Measurements from ENCODE around the gene PCDHB12.

PCDHB12 gene

DNA sequence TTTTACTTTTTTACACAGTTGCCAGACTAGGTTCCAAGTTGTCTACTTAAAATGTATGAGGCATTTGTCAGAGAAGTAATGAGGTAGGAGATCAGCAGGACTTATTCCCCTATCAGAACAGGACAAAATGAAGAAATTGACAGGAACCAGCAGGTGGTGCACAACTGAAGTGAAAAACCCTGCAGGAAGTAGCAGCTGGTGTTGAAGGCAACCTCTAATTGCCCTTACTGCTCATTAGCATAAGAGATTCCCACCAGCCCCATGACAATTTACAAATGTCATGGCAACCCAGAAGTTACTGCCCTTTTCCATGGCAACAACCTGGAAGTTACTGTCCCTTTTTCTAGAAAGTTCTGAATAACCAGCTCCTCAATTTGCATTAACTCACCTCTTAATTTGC, 42.1 kb downstream of the PCDHB12 start:
- Histone ChIP-seq H3K4me1 (ENCODE audit: low read length) (no peaks in the 10 kb centered on the region), H2AFZ (ENCODE audit: low read length) (no peak overlapping the region), H3K4me3 (ENCODE audit: low read length) (no peak overlapping the region), H3K9me2 (replicated peaks; ENCODE audit: insufficient read depth, low read length) (no peaks in the 10 kb centered on the region), H3K27me3 (replicated peaks; ENCODE audit: insufficient read depth, low read length) (no peaks in the 10 kb centered on the region), H3K4me2 (ENCODE audit: low read depth, low read length) (no peak overlapping the region), H3K79me2 (ENCODE audit: low read length) (no peaks in the 10 kb centered on the region), H3K36me3 (replicated peaks; ENCODE audit: insufficient read depth, low read length) (no peaks in the 10 kb centered on the region), H3K27ac (ENCODE audit: low read length) (no peak overlapping the region), H3K9me3 (replicated peaks; ENCODE audit: insufficient read depth, low read length) (0 out of 2 replicates have a peak, but pooled peaks cover 4% of the 10 kb centered on the region), H3F3A (ENCODE audit: insufficient read depth, low read length) (no peaks in the 10 kb centered on the region), H3K9ac (ENCODE audit: low read length) (no peak overlapping the region), H4K20me1 (ENCODE audit: insufficient read depth, low read length) (no peaks in the 10 kb centered on the region)
- TF ChIP-seq EZH2phosphoT487 (IDR thresholded peaks at IDR 0.05; ENCODE audit: low read length) (no peak), EZH2 (optimal IDR thresholded peaks at IDR 0.05; ENCODE audit: low read depth, low read length) (no peak)
- TF ChIP-seq, protein P1, sequence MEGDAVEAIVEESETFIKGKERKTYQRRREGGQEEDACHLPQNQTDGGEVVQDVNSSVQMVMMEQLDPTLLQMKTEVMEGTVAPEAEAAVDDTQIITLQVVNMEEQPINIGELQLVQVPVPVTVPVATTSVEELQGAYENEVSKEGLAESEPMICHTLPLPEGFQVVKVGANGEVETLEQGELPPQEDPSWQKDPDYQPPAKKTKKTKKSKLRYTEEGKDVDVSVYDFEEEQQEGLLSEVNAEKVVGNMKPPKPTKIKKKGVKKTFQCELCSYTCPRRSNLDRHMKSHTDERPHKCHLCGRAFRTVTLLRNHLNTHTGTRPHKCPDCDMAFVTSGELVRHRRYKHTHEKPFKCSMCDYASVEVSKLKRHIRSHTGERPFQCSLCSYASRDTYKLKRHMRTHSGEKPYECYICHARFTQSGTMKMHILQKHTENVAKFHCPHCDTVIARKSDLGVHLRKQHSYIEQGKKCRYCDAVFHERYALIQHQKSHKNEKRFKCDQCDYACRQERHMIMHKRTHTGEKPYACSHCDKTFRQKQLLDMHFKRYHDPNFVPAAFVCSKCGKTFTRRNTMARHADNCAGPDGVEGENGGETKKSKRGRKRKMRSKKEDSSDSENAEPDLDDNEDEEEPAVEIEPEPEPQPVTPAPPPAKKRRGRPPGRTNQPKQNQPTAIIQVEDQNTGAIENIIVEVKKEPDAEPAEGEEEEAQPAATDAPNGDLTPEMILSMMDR (IDR thresholded peaks at IDR 0.05; ENCODE audit: low read length): no peak
- no peak for DNase-seq

DNA sequence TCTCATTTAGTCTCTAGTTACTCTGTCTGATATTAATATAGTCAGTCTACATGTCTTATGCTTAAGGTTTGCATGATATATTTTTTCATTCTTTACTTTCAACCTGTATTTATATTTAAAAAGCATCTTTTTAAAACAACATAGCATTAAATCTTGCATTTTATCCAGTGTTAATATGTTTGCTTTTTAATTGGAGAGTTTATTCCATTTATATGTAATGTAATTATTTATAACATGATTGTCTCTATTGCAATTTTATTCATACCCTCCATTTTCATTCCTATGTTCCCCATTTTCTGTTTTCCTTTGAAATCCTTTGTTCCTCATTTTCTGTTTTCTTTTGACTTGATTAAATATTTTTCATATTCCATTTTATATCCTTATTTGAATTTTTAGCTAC, 49.9 kb downstream of the PCDHB12 start:
- no peak overlapping the region for H3K4me2 ChIP-seq (ENCODE audit: low read depth, low read length)
- H3K36me3 ChIP-seq (replicated peaks; ENCODE audit: insufficient read depth, low read length): no peaks in the 10 kb centered on the region
- no peak for DNase-seq
- no peak overlapping the region for H3K27ac ChIP-seq (ENCODE audit: low read length)
- no peaks in the 10 kb centered on the region for H4K20me1 ChIP-seq (ENCODE audit: insufficient read depth, low read length)
- no peak overlapping the region for H2AFZ ChIP-seq (ENCODE audit: low read length)
- no peak for TF ChIP-seq EZH2 (optimal IDR thresholded peaks at IDR 0.05; ENCODE audit: low read depth, low read length)
- TF ChIP-seq EZH2phosphoT487 (IDR thresholded peaks at IDR 0.05; ENCODE audit: low read length): no peak
- TF ChIP-seq, protein P1 (IDR thresholded peaks at IDR 0.05; ENCODE audit: low read length): no peak
- H3K4me1 ChIP-seq (ENCODE audit: low read length): no peaks in the 10 kb centered on the region
- no peaks in the 10 kb centered on the region for H3K9me2 ChIP-seq (replicated peaks; ENCODE audit: insufficient read depth, low read length)
- H3K9me3 ChIP-seq (replicated peaks; ENCODE audit: insufficient read depth, low read length): peaks cover 4% of the 10 kb centered on the region
- no peak overlapping the region for H3K9ac ChIP-seq (ENCODE audit: low read length)
- no peaks in the 10 kb centered on the region for H3K27me3 ChIP-seq (replicated peaks; ENCODE audit: insufficient read depth, low read length)
- no peak overlapping the region for H3K4me3 ChIP-seq (ENCODE audit: low read length)
- no peaks in the 10 kb centered on the region for H3F3A ChIP-seq (ENCODE audit: insufficient read depth, low read length)
- no peaks in the 10 kb centered on the region for H3K79me2 ChIP-seq (ENCODE audit: low read length)

DNA sequence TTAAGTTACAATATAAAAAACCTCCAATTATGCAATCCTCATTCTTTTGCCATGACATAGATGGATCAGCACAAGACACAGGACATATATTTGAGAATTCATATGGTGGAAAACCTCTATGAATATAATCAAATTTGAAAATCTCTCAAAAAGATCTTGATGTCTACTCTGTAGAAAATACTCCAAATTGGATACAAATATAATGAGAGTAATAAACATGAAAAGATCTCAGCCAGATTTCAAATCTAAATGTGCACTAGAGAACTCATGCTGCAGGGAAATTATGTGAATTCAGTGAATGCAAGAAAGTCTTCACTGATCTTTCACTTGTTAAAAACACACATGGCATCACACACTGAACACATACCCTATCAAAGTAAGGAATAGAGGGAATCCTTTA, 50.4 kb downstream of the PCDHB12 start:
- no peaks in the 10 kb centered on the region for H3F3A ChIP-seq (ENCODE audit: insufficient read depth, low read length)
- H3K4me2 ChIP-seq (ENCODE audit: low read depth, low read length): no peak overlapping the region
- no peaks in the 10 kb centered on the region for H3K36me3 ChIP-seq (replicated peaks; ENCODE audit: insufficient read depth, low read length)
- H3K9ac ChIP-seq (ENCODE audit: low read length): no peak overlapping the region
- TF ChIP-seq, protein P1 (IDR thresholded peaks at IDR 0.05; ENCODE audit: low read length): no peak
- TF ChIP-seq EZH2 (optimal IDR thresholded peaks at IDR 0.05; ENCODE audit: low read depth, low read length) (no peak), EZH2phosphoT487 (IDR thresholded peaks at IDR 0.05; ENCODE audit: low read length) (no peak)
- H2AFZ ChIP-seq (ENCODE audit: low read length): no peak overlapping the region
- H4K20me1 ChIP-seq (ENCODE audit: insufficient read depth, low read length): no peaks in the 10 kb centered on the region
- DNase-seq: no peak
- no peak overlapping the region for H3K4me3 ChIP-seq (ENCODE audit: low read length)
- no peaks in the 10 kb centered on the region for H3K4me1 ChIP-seq (ENCODE audit: low read length)
- no peak overlapping the region for H3K27ac ChIP-seq (ENCODE audit: low read length)
- H3K27me3 ChIP-seq (replicated peaks; ENCODE audit: insufficient read depth, low read length): no peaks in the 10 kb centered on the region
- no peaks in the 10 kb centered on the region for H3K79me2 ChIP-seq (ENCODE audit: low read length)
- no peaks in the 10 kb centered on the region for H3K9me2 ChIP-seq (replicated peaks; ENCODE audit: insufficient read depth, low read length)
- peaks cover 4% of the 10 kb centered on the region for H3K9me3 ChIP-seq (replicated peaks; ENCODE audit: insufficient read depth, low read length)

Measured in MM.1S (cell line).